ENCODE data around the gene SPINK13. TPM values are rescaled to one million over a fixed set of nuclear protein-coding genes. Genes with fewer than 3 reads are reported as not detected.

SPINK13 gene
- polyA plus RNA-seq, result under 1 TPM in 1 of 4 donors, not detected in 3; 0.18 TPM
- long read RNA-seq, donor 1, result 0 reads
- long read RNA-seq, donor 2, result 0 reads
- long read RNA-seq, donor 3, result 0 reads
- long read RNA-seq, donor 4, result 0 reads
- long read RNA-seq, donor 5, result 0 reads
- long read RNA-seq, donor 6, result 0 reads
- long read RNA-seq, donor 7, partial matches to known transcripts, result 5 of 5 reads
- long read RNA-seq, donor 7, other reads (novel, unspliced or antisense), result 0 of 5 reads
- long read RNA-seq, donor 8, result 0 reads
- long read RNA-seq, donor 9, result 0 reads
- long read RNA-seq, donor 10, result 0 reads

GRCh38 chr5:148268566-148268965, at the start of gene SPINK13:
TSS of gene SPINK13 (plus strand) at chr5:148268794. CDS start at chr5:148270073, 1,279 bp downstream.
- Histone ChIP-seq H3K4me1 (ENCODE audit: control insufficient read depth in 3 of 3, insufficient read depth in 2 of 3, low read depth in 1 of 3, low read length in 2 of 3) (no peaks in the 10 kb centered on the region), H3K27me3 (ENCODE audit: control insufficient read depth in 3 of 3, insufficient read depth in 3 of 3, low read length in 3 of 3) (no peaks in the 10 kb centered on the region), H3K4me3 (ENCODE audit: low read depth in 1 of 3, low read length in 3 of 3) (no peak within 1 kb of the TSS), H3K36me3 (ENCODE audit: control insufficient read depth in 3 of 3, insufficient read depth in 2 of 3, low read depth in 1 of 3, low read length in 3 of 3) (no peaks in the 10 kb centered on the region), H3K27ac (ENCODE audit: low read depth in 1 of 3, low read length in 2 of 3) (no peak within 1 kb of the TSS), H3K9me3 (ENCODE audit: control insufficient read depth in 2 of 2, insufficient read depth in 1 of 2, low read depth in 1 of 2, low read length in 1 of 2) (no peaks in the 10 kb centered on the region)
- WGBS, 3 donors, result 82 to 83% (median 82%) methylated on average over 4 of the region's 4 CpGs
- FAIRE-seq (no peak), DNase-seq (no peak)

DNA sequence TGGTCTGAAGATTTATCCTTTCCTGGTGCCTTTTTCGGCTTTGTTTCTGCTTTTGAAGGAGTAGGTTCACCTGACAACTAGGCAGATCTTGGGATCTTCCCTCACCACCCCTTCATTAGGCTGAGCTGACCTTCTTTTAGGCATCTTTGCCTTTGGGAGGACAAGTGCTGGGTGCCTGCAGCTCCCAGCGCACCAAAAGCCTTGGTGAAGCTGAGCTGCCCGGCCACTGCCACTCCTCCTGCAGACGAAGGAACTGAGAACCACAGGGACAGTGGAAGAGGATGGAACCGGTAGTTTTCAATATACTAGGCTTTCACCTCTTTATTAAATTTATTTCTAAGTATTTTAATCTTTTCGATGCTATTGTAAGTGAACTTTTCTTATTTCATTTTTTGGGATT, 47.1 kb upstream of the SPINK13 start:
- no peaks in the 10 kb centered on the region for H3K4me1 ChIP-seq (ENCODE audit: control insufficient read depth in 3 of 3, insufficient read depth in 2 of 3, low read depth in 1 of 3, low read length in 2 of 3)
- DNase-seq (no peak), FAIRE-seq (no peak)
- no peaks in the 10 kb centered on the region for H3K36me3 ChIP-seq (ENCODE audit: control insufficient read depth in 3 of 3, insufficient read depth in 2 of 3, low read depth in 1 of 3, low read length in 3 of 3)
- H3K27ac ChIP-seq (ENCODE audit: low read depth in 1 of 3, low read length in 2 of 3), result no peak overlapping the region
- 72 to 78% (median 76%) methylated on average over 6 of the region's 6 CpGs for WGBS, 3 donors
- H3K9me3 ChIP-seq (ENCODE audit: control insufficient read depth in 2 of 2, insufficient read depth in 1 of 2, low read depth in 1 of 2, low read length in 1 of 2), result no peaks in the 10 kb centered on the region
- H3K27me3 ChIP-seq (ENCODE audit: control insufficient read depth in 3 of 3, insufficient read depth in 3 of 3, low read length in 3 of 3), result no peaks in the 10 kb centered on the region
- no peak overlapping the region for H3K4me3 ChIP-seq (ENCODE audit: low read depth in 1 of 3, low read length in 3 of 3)

- no peaks in the 10 kb centered on the region for H3K9me3 ChIP-seq (ENCODE audit: control insufficient read depth in 2 of 2, insufficient read depth in 1 of 2, low read depth in 1 of 2, low read length in 1 of 2)
- no peaks in the 10 kb centered on the region for H3K36me3 ChIP-seq (ENCODE audit: control insufficient read depth in 3 of 3, insufficient read depth in 2 of 3, low read depth in 1 of 3, low read length in 3 of 3)
- H3K27me3 ChIP-seq (ENCODE audit: control insufficient read depth in 3 of 3, insufficient read depth in 3 of 3, low read length in 3 of 3), result no peaks in the 10 kb centered on the region
- DNase-seq, result no peak
- no peaks in the 10 kb centered on the region for H3K4me1 ChIP-seq (ENCODE audit: control insufficient read depth in 3 of 3, insufficient read depth in 2 of 3, low read depth in 1 of 3, low read length in 2 of 3)
- no peak overlapping the region for H3K4me3 ChIP-seq (ENCODE audit: low read depth in 1 of 3, low read length in 3 of 3)
- no peak overlapping the region for H3K27ac ChIP-seq (ENCODE audit: low read depth in 1 of 3, low read length in 2 of 3)
- FAIRE-seq, result no peak
- 30 to 45% (median 32%) methylated on average over 2 of the region's 2 CpGs for WGBS, 3 donors
Observed at GRCh38 chr5:148224117-148224742, 44.4 kb upstream of the SPINK13 start.

DNA sequence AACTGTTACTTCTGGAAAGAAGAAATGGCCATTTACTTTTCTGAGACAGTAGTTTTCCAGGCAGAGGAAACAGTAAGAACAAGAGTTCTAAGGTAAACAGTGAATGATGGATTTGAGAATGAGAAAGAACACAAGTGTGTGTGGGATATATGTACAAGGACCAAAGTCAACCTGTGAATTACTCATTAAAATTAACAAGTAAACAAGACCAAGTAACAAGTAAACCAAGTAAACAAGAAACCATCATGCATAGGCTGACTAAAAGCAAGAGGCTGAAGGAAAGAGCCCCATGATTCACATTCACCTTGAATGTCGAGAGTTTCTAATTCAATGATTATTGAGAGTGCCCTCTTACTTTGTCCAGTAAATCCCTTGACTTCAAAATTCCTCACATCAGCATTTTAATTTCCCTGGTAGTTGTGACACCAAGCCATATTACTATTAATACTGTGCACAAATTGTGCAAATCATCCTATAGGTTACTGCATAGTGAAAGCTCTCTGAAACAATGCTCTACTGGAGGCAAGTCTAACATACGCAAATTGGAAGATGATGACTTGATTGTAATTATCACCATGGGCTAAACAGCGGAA, 40.1 kb upstream of the SPINK13 start:
- Histone ChIP-seq H3K27ac (ENCODE audit: low read depth in 1 of 3, low read length in 2 of 3) (no peak overlapping the region), H3K36me3 (ENCODE audit: control insufficient read depth in 3 of 3, insufficient read depth in 2 of 3, low read depth in 1 of 3, low read length in 3 of 3) (no peaks in the 10 kb centered on the region), H3K9me3 (ENCODE audit: control insufficient read depth in 2 of 2, insufficient read depth in 1 of 2, low read depth in 1 of 2, low read length in 1 of 2) (no peaks in the 10 kb centered on the region), H3K27me3 (ENCODE audit: control insufficient read depth in 3 of 3, insufficient read depth in 3 of 3, low read length in 3 of 3) (no peaks in the 10 kb centered on the region), H3K4me3 (ENCODE audit: low read depth in 1 of 3, low read length in 3 of 3) (no peak overlapping the region), H3K4me1 (ENCODE audit: control insufficient read depth in 3 of 3, insufficient read depth in 2 of 3, low read depth in 1 of 3, low read length in 2 of 3) (no peaks in the 10 kb centered on the region)
- DNase-seq (no peak), FAIRE-seq (no peak)
- 84 to 87% (median 86%) methylated on average over 3 of the region's 3 CpGs for WGBS, 3 donors

GRCh38 chr5:148229840-148230239, 38.8 kb upstream of the SPINK13 start:
- DNase-seq (no peak), FAIRE-seq (no peak)
- no peaks in the 10 kb centered on the region for H3K4me1 ChIP-seq (ENCODE audit: control insufficient read depth in 3 of 3, insufficient read depth in 2 of 3, low read depth in 1 of 3, low read length in 2 of 3)
- no peaks in the 10 kb centered on the region for H3K36me3 ChIP-seq (ENCODE audit: control insufficient read depth in 3 of 3, insufficient read depth in 2 of 3, low read depth in 1 of 3, low read length in 3 of 3)
- H3K27ac ChIP-seq (ENCODE audit: low read depth in 1 of 3, low read length in 2 of 3), result no peak overlapping the region
- H3K9me3 ChIP-seq (ENCODE audit: control insufficient read depth in 2 of 2, insufficient read depth in 1 of 2, low read depth in 1 of 2, low read length in 1 of 2), result no peaks in the 10 kb centered on the region
- no peaks in the 10 kb centered on the region for H3K27me3 ChIP-seq (ENCODE audit: control insufficient read depth in 3 of 3, insufficient read depth in 3 of 3, low read length in 3 of 3)
- no peak overlapping the region for H3K4me3 ChIP-seq (ENCODE audit: low read depth in 1 of 3, low read length in 3 of 3)

- Histone ChIP-seq H3K27ac (ENCODE audit: low read depth in 1 of 3, low read length in 2 of 3) (no peak overlapping the region), H3K4me3 (ENCODE audit: low read depth in 1 of 3, low read length in 3 of 3) (no peak overlapping the region), H3K27me3 (ENCODE audit: control insufficient read depth in 3 of 3, insufficient read depth in 3 of 3, low read length in 3 of 3) (no peaks in the 10 kb centered on the region), H3K9me3 (ENCODE audit: control insufficient read depth in 2 of 2, insufficient read depth in 1 of 2, low read depth in 1 of 2, low read length in 1 of 2) (no peaks in the 10 kb centered on the region), H3K36me3 (ENCODE audit: control insufficient read depth in 3 of 3, insufficient read depth in 2 of 3, low read depth in 1 of 3, low read length in 3 of 3) (no peaks in the 10 kb centered on the region), H3K4me1 (ENCODE audit: control insufficient read depth in 3 of 3, insufficient read depth in 2 of 3, low read depth in 1 of 3, low read length in 2 of 3) (no peaks in the 10 kb centered on the region)
- 91 to 93% (median 93%) methylated on average over 7 of the region's 7 CpGs for WGBS, 3 donors
- no peak for FAIRE-seq
- no peak for DNase-seq
Observed at GRCh38 chr5:148230240-148230639, 38.4 kb upstream of the SPINK13 start.

- Histone ChIP-seq H3K27ac (ENCODE audit: low read depth in 1 of 3, low read length in 2 of 3) (no peak overlapping the region), H3K9me3 (ENCODE audit: control insufficient read depth in 2 of 2, insufficient read depth in 1 of 2, low read depth in 1 of 2, low read length in 1 of 2) (no peaks in the 10 kb centered on the region), H3K4me3 (ENCODE audit: low read depth in 1 of 3, low read length in 3 of 3) (no peak overlapping the region), H3K4me1 (ENCODE audit: control insufficient read depth in 3 of 3, insufficient read depth in 2 of 3, low read depth in 1 of 3, low read length in 2 of 3) (no peaks in the 10 kb centered on the region), H3K36me3 (ENCODE audit: control insufficient read depth in 3 of 3, insufficient read depth in 2 of 3, low read depth in 1 of 3, low read length in 3 of 3) (no peaks in the 10 kb centered on the region), H3K27me3 (ENCODE audit: control insufficient read depth in 3 of 3, insufficient read depth in 3 of 3, low read length in 3 of 3) (peaks cover 0 to 2% (median 0%) of the 10 kb centered on the region in 3 donors)
- DNase-seq, result peak in 1 of 2 donors; percentile 44
- no peak for FAIRE-seq
- 12 to 47% (median 28%) methylated on average over 4 of the region's 4 CpGs for WGBS, 3 donors
Observed at GRCh38 chr5:148237785-148238417, 30.7 kb upstream of the SPINK13 start.

DNA sequence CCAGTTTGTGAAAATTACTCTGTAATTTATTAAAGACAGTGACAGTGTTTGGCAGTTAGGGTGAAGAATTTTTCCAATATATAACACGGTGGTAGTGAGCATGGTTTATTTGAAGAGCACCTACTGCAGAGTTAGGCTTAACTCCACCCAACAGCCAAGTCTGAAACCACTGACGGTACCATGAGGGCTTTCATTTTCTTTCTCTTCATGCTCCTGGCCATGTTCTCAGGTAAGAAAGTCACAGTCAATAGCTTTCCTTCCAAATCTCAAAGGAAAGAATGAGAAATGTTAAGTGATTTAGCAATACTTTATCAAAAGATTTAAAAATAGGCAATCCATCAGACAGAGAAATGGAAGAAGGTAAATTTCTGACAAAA, 30.2 kb upstream of the SPINK13 start, which contains the start of gene MARCOL:
TSS of gene MARCOL (plus strand) at position 108 of the 377 bp plus-strand sequence. CDS start at position 181, 73 bp downstream.
- H3K9me3 ChIP-seq (ENCODE audit: control insufficient read depth in 2 of 2, insufficient read depth in 1 of 2, low read depth in 1 of 2, low read length in 1 of 2), result no peaks in the 10 kb centered on the region
- no peaks in the 10 kb centered on the region for H3K4me1 ChIP-seq (ENCODE audit: control insufficient read depth in 3 of 3, insufficient read depth in 2 of 3, low read depth in 1 of 3, low read length in 2 of 3)
- FAIRE-seq (no peak), DNase-seq (no peak)
- 43 to 47% (median 46%) methylated on average over 2 of the region's 2 CpGs for WGBS, 3 donors
- H3K36me3 ChIP-seq (ENCODE audit: control insufficient read depth in 3 of 3, insufficient read depth in 2 of 3, low read depth in 1 of 3, low read length in 3 of 3), result no peaks in the 10 kb centered on the region
- no peak within 1 kb of the TSS for H3K4me3 ChIP-seq (ENCODE audit: low read depth in 1 of 3, low read length in 3 of 3)
- no peak within 1 kb of the TSS for H3K27ac ChIP-seq (ENCODE audit: low read depth in 1 of 3, low read length in 2 of 3)
- peaks cover 0 to 2% (median 0%) of the 10 kb centered on the region in 3 donors for H3K27me3 ChIP-seq (ENCODE audit: control insufficient read depth in 3 of 3, insufficient read depth in 3 of 3, low read length in 3 of 3)
